Thymus (tissue), 11 donors: ENCODE results near the gene FDPS. TPM values are rescaled to one million over a fixed set of nuclear protein-coding genes. Genes with fewer than 3 reads are reported as not detected.

Experiments used
- DNase-seq, 9 donors: peaks; one replicate each; pipeline ENCODE4 v3.0.0-alpha.2; 2013; ENCODE audit warnings: low spot score in 9 of 9, low read depth in 6 of 9, missing footprints in 1 of 9
- H3K27ac ChIP-seq, 2 donors: one replicate each; pipeline ENCODE4 v1.5.1; 2013; ENCODE audit warnings: control low read depth in 1 of 2, low read depth in 1 of 2, low read length in 1 of 2, mild to moderate bottlenecking in 1 of 2, moderate library complexity in 1 of 2
- H3K27me3 ChIP-seq, 2 donors: one replicate each; pipeline ENCODE4 v1.5.1; 2013; ENCODE audit warnings: low read length in 1 of 2; ENCODE audit not compliant: control insufficient read depth in 2 of 2, insufficient read depth in 1 of 2
- H3K36me3 ChIP-seq, 2 donors: one replicate each; pipeline ENCODE4 v1.5.1; 2013; ENCODE audit warnings: low read length in 1 of 2, mild to moderate bottlenecking in 1 of 2, moderate library complexity in 1 of 2; ENCODE audit not compliant: control insufficient read depth in 2 of 2, insufficient read depth in 2 of 2
- H3K4me1 ChIP-seq, 2 donors: one replicate each; pipeline ENCODE4 v1.5.1; 2013; ENCODE audit warnings: low read length in 2 of 2; ENCODE audit not compliant: control insufficient read depth in 2 of 2, insufficient read depth in 2 of 2
- H3K4me3 ChIP-seq, 2 donors: one replicate each; pipeline ENCODE4 v1.5.1; 2013; ENCODE audit warnings: low read length in 2 of 2, control low read depth in 1 of 2, mild to moderate bottlenecking in 1 of 2
- H3K9me3 ChIP-seq, 2 donors: one replicate each; pipeline ENCODE4 v1.5.1; 2013; ENCODE audit warnings: low read length in 1 of 2, mild to moderate bottlenecking in 1 of 2; ENCODE audit not compliant: control insufficient read depth in 2 of 2, insufficient read depth in 1 of 2
- WGBS: extraction: QIAGEN DNeasy Blood & Tissue Kit; methylation state at CpG from one replicate; pipeline ENCODE4 v1.1.7; 2013; 5-methylcytosine and 5-hydroxymethylcytosine counted together
- polyA plus RNA-seq: library from polyadenylated mRNA; stranded (reverse); fragments of 200-250 nt; gene quantifications from one replicate; pipeline ENCODE4 v1.2.3, GENCODE V29; 2013
- total RNA-seq: library from RNA; stranded (reverse); fragments of 120-200 nt; gene quantifications from one replicate; pipeline ENCODE4 v1.2.4, GENCODE V29; 2013
- donor health status: healthy.

Gene FDPS
- total and polyA plus RNA-seq, 2 donors: 119 to 175 TPM

GRCh38 chr1:155267373-155267772 is 41.3 kb upstream of the FDPS start:
- no peak overlapping the region for H3K4me3 ChIP-seq
- peaks cover 63 to 84% of the 10 kb centered on the region in 2 donors for H3K36me3 ChIP-seq
- H3K9me3 ChIP-seq: no peaks in the 10 kb centered on the region
- H3K27me3 ChIP-seq: no peaks in the 10 kb centered on the region
- H3K27ac ChIP-seq: no peak overlapping the region
- no peak for DNase-seq
- WGBS: 100% methylated on average over 2 of the region's 2 CpGs
- H3K4me1 ChIP-seq: peaks cover 5 to 6% of the 10 kb centered on the region in 2 donors

- Histone ChIP-seq H3K4me1 (peaks cover 3 to 10% of the 10 kb centered on the region in 2 donors), H3K36me3 (peaks cover 62 to 72% of the 10 kb centered on the region in 2 donors), H3K27ac (no peak overlapping the region), H3K9me3 (no peaks in the 10 kb centered on the region), H3K27me3 (no peaks in the 10 kb centered on the region), H3K4me3 (no peak overlapping the region)
- DNase-seq: no peak
- WGBS: 98% methylated on average over 21 of the region's 21 CpGs
Measured at GRCh38 chr1:155268630-155269029, 40.0 kb upstream of the FDPS start.

GRCh38 chr1:155269381-155269780 is 39.3 kb upstream of the FDPS start:
- Histone ChIP-seq H3K27me3 (no peaks in the 10 kb centered on the region), H3K4me3 (no peak overlapping the region), H3K4me1 (peaks cover 7 to 14% of the 10 kb centered on the region in 2 donors), H3K9me3 (no peaks in the 10 kb centered on the region), H3K36me3 (peaks cover 55 to 64% of the 10 kb centered on the region in 2 donors), H3K27ac (no peak overlapping the region)
- WGBS: 97% methylated on average over 21 of the region's 21 CpGs
- DNase-seq: no peak

- Histone ChIP-seq H3K9me3 (no peaks in the 10 kb centered on the region), H3K27me3 (peaks cover 0 to 6% of the 10 kb centered on the region in 2 donors), H3K36me3 (peaks cover 32 to 33% of the 10 kb centered on the region in 2 donors), H3K4me3 (peak overlapping the region; percentile 81 to 95), H3K27ac (peak overlapping the region; percentile 81 to 92), H3K4me1 (peaks cover 15 to 28% of the 10 kb centered on the region in 2 donors)
- DNase-seq: peak in 2 of 9 donors; percentile 41 to 59
- 8% methylated on average over 44 of the region's 44 CpGs for WGBS
Measured at GRCh38 chr1:155272466-155273342, 36.0 kb upstream of the FDPS start.

GRCh38 chr1:155273343-155274245 is 35.1 kb upstream of the FDPS start, which contains the start of gene CLK2:
Gene CLK2, minus strand, starts transcription at chr1:155273504. Its CDS starts 2,527 bp downstream, at chr1:155270977.
- Histone ChIP-seq H3K27ac (peak within 1 kb of the TSS; percentile 81 to 92), H3K9me3 (no peaks in the 10 kb centered on the region), H3K4me1 (peaks cover 20 to 37% of the 10 kb centered on the region in 2 donors), H3K36me3 (peaks cover 23 to 24% of the 10 kb centered on the region in 2 donors), H3K27me3 (peaks cover 0 to 12% of the 10 kb centered on the region in 2 donors), H3K4me3 (peak within 1 kb of the TSS; percentile 81 to 95)
- WGBS: 19% methylated on average over 61 of the region's 61 CpGs
- DNase-seq: peak in 8 of 9 donors; percentile 80 to 96 (median 90)

- WGBS: 1% methylated on average over 68 of the region's 68 CpGs
- Histone ChIP-seq H3K36me3 (no peaks in the 10 kb centered on the region), H3K4me1 (peaks cover 19 to 38% of the 10 kb centered on the region in 2 donors), H3K27me3 (peaks cover 0 to 19% of the 10 kb centered on the region in 2 donors), H3K4me3 (peak within 1 kb of the TSS; percentile 46 to 64), H3K27ac (peak within 1 kb of the TSS; percentile 32 to 47), H3K9me3 (no peaks in the 10 kb centered on the region)
- DNase-seq: peak; percentile 83 to 95 (median 90)
Measured at GRCh38 chr1:155277070-155277901, 31.4 kb upstream of the FDPS start, which contains the start of gene HCN3. Gene HCN3, plus strand, starts transcription at chr1:155277463. Its CDS starts 128 bp downstream, at chr1:155277591.

GRCh38 chr1:155277902-155278688 is 30.6 kb upstream of the FDPS start:
- Histone ChIP-seq H3K27ac (peak overlapping the region in 1 of 2 donors; percentile 32), H3K27me3 (peaks cover 0 to 19% of the 10 kb centered on the region in 2 donors), H3K9me3 (no peaks in the 10 kb centered on the region), H3K36me3 (no peaks in the 10 kb centered on the region), H3K4me3 (peak overlapping the region; percentile 46 to 64), H3K4me1 (peaks cover 17 to 33% of the 10 kb centered on the region in 2 donors)
- 1% methylated on average over 29 of the region's 29 CpGs for WGBS
- peak in 7 of 9 donors; percentile 45 to 87 (median 78) for DNase-seq
